HepG2 (cell line): ENCODE results near the gene VASN. TPM values are rescaled to one million over a fixed set of nuclear protein-coding genes. Genes with fewer than 3 reads are reported as not detected.

Experiments used
- AGO1 ChIP-seq: fragments of 200-400 bp; formaldehyde crosslinking; IDR thresholded peaks from 2 replicates; pipeline ENCODE4 v1.6.1; 2017; ENCODE audit warnings: mild to moderate bottlenecking, low read depth, low read length, moderate library complexity; ENCODE audit not compliant: poor library complexity, severe bottlenecking
- ATF7 ChIP-seq, 2 experiments: fragments of 450-650 bp in 1 of 2; sonication (generic) in 1 of 2; formaldehyde crosslinking in 1 of 2; IDR thresholded peaks; 2 replicates each; pipeline versions ENCODE4 v1.4.0 to v1.6.1; 2016 to 2020; ENCODE audit warnings: antibody characterized with exemption in 1 of 2, mild to moderate bottlenecking in 1 of 2, missing genetic modification reagents in 1 of 2
- CCDC6 ChIP-seq: sonication (generic); formaldehyde crosslinking; IDR thresholded peaks from 2 replicates; pipeline ENCODE4 v1.8.1; 2022; ENCODE audit warnings: mild to moderate bottlenecking, missing genetic modification reagents, moderate library complexity
- DNMT3B ChIP-seq: conservative IDR thresholded peaks from 2 replicates; pipeline ENCODE4 v1.6.1; 2016; ENCODE audit warnings: missing biosample characterization, control low read depth
- HIVEP1 ChIP-seq: sonication (generic); formaldehyde crosslinking; IDR thresholded peaks from 2 replicates; pipeline ENCODE4 v1.4.0; 2020; ENCODE audit warnings: mild to moderate bottlenecking, missing genetic modification reagents
- HNRNPLL ChIP-seq: fragments of 200-400 bp; formaldehyde crosslinking; IDR thresholded peaks from 2 replicates; pipeline ENCODE4 v1.6.1; 2017; ENCODE audit warnings: mild to moderate bottlenecking, low read depth, low read length; ENCODE audit not compliant: poor library complexity, severe bottlenecking
- KAT7 ChIP-seq: IDR thresholded peaks from 2 replicates; pipeline ENCODE4 v1.6.1; 2018; ENCODE audit warnings: borderline replicate concordance, missing compliant biosample characterization
- KLF6 ChIP-seq: IDR thresholded peaks from 2 replicates; pipeline ENCODE4 v1.8.0; 2016; ENCODE audit warnings: missing biosample characterization, missing genetic modification reagents
- MTF2 ChIP-seq: sonication (generic); formaldehyde crosslinking; IDR thresholded peaks from 2 replicates; pipeline ENCODE4 v1.5.0; 2020; ENCODE audit warnings: missing genetic modification reagents, borderline replicate concordance
- NCOA1 ChIP-seq: sonication (generic); formaldehyde crosslinking; IDR thresholded peaks from 2 replicates; pipeline ENCODE4 v1.9.0; 2021; ENCODE audit warnings: missing genetic modification reagents
- NKX3-1 ChIP-seq: sonication (generic); formaldehyde crosslinking; IDR thresholded peaks from 2 replicates; pipeline ENCODE4 v1.5.0; 2020; ENCODE audit warnings: missing genetic modification reagents
- PAX8 ChIP-seq: sonication (generic); formaldehyde crosslinking; IDR thresholded peaks from 2 replicates; pipeline ENCODE4 v1.8.0; 2022; ENCODE audit warnings: mild to moderate bottlenecking, missing genetic modification reagents, borderline replicate concordance
- PTBP1 ChIP-seq: fragments of 200-400 bp; formaldehyde crosslinking; IDR thresholded peaks from 2 replicates; pipeline ENCODE4 v1.6.1; 2018; ENCODE audit warnings: low read length, low read depth; ENCODE audit not compliant: poor library complexity, severe bottlenecking
- THAP11 ChIP-seq: IDR thresholded peaks from 2 replicates; pipeline ENCODE4 v1.6.1; 2016; ENCODE audit warnings: missing biosample characterization, missing genetic modification reagents
- ZBTB42 ChIP-seq: sonication (generic); formaldehyde crosslinking; IDR thresholded peaks from 2 replicates; pipeline ENCODE4 v1.5.0; 2020; ENCODE audit warnings: mild to moderate bottlenecking, missing genetic modification reagents
- ZIK1 ChIP-seq: sonication (generic); formaldehyde crosslinking; IDR thresholded peaks from 2 replicates; pipeline ENCODE4 v1.5.0; 2020; ENCODE audit warnings: mild to moderate bottlenecking, low read depth, missing genetic modification reagents, borderline replicate concordance
- ZNF331 ChIP-seq: sonication (generic); formaldehyde crosslinking; IDR thresholded peaks from 2 replicates; pipeline ENCODE4 v1.4.0; 2020; ENCODE audit warnings: missing genetic modification reagents
- ZNF350 ChIP-seq: sonication (generic); formaldehyde crosslinking; IDR thresholded peaks from 2 replicates; pipeline ENCODE4 v1.4.0; 2020; ENCODE audit warnings: mild to moderate bottlenecking, low read depth, missing genetic modification reagents, borderline replicate concordance
- ZNF652 ChIP-seq: IDR thresholded peaks from 2 replicates; pipeline ENCODE4 v1.6.1; 2016; ENCODE audit warnings: low read depth, borderline replicate concordance
- ZNF839 ChIP-seq: sonication (generic); formaldehyde crosslinking; IDR thresholded peaks from 2 replicates; pipeline ENCODE4 v1.4.0; 2020; ENCODE audit warnings: missing genetic modification reagents, mild to moderate bottlenecking, borderline replicate concordance
- polyA plus RNA-seq, 8 experiments: library from polyadenylated mRNA; depleted of rRNA in 3 of 8; stranded (reverse) in 7 of 8; unstranded in 1 of 8; fragments of >200 nt; fragmentation: Illumina TruSeq in 4 of 8; extraction: Trizol in 4 of 8; gene quantifications; 2 replicates each; pipeline versions ENCODE4 v1.2.1 to v1.2.3, GENCODE V29; 2011 to 2016; ENCODE audit warnings: low read depth in 4 of 8, missing spikeins in 1 of 8, mixed read lengths in 1 of 8; ENCODE audit not compliant: insufficient read depth in 1 of 8
- total RNA-seq, 5 experiments: library from RNA; depleted of rRNA; stranded (reverse); fragments of >200 nt; fragmentation: Illumina TruSeq; extraction: Trizol; gene quantifications; 2 replicates each; pipeline ENCODE4 v1.2.3, GENCODE V29; 2016; ENCODE audit warnings: low read depth in 1 of 5
- TF ChIP-seq, protein P1 (sequence below): sonication (generic); formaldehyde crosslinking; IDR thresholded peaks from 2 replicates; pipeline ENCODE4 v1.4.0; 2020; ENCODE audit warnings: mild to moderate bottlenecking, missing genetic modification reagents
- TF ChIP-seq, protein P2 (sequence below): sonication (generic); formaldehyde crosslinking; IDR thresholded peaks from 2 replicates; pipeline ENCODE4 v1.4.0; 2020; ENCODE audit warnings: missing genetic modification reagents
- TF ChIP-seq, protein P3 (sequence below): IDR thresholded peaks from 2 replicates; pipeline ENCODE4 v1.6.1; 2016; ENCODE audit warnings: missing compliant biosample characterization, missing genetic modification reagents, borderline replicate concordance
- TF ChIP-seq, protein P4 (sequence below): IDR thresholded peaks from 2 replicates; pipeline ENCODE4 v1.6.1; 2016; ENCODE audit warnings: missing compliant biosample characterization, missing genetic modification reagents, borderline replicate concordance

Gene VASN
- total and polyA plus RNA-seq, 2 of the 13 experiments (the other 11 are each of a cell fraction or from before 2014, with no cell fraction given), result 8.4 to 18.2 TPM

DNA sequence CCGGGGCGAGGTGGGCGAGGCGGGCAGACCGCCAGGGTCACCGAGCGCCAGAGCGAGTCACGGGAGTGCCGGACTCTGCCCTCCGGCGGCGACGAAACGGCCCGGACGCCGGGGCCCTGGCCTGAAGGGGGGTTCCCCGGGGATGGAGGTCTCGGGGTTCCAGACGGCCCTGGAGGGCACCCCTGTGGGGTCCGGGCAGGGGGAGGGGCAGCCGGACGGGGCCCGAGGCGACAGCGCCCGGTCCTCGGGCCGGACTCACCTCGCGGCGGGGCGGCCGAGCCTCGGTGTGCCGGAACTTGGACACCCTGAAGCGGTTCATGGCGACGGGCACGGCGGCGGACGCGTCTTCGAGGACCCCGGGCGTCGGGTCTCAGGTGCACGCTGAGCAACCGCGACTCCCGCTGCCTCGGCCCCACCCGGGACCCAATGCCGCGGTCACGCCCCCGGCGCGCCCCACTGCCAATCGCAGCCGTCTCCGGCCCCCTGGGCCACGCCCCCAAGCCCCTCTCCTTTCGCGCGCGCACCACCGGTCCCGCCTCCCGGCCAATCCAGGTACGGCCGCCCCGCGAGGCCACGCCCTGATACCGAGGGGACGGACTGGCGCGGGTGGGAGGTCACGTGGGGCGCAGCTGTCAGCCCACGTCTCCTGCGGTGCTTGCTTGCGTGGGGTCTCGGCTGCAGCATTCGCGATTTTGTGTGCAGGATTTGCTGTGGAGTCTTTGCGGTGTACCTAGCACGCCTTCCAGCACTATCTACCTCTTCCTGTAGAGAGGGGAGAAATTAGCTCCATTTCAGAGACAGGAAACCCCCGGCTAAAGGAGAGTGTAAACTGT, 44.8 kb downstream of the VASN start, which contains the start of gene CORO7 (continued):
- TF ChIP-seq, protein P1, sequence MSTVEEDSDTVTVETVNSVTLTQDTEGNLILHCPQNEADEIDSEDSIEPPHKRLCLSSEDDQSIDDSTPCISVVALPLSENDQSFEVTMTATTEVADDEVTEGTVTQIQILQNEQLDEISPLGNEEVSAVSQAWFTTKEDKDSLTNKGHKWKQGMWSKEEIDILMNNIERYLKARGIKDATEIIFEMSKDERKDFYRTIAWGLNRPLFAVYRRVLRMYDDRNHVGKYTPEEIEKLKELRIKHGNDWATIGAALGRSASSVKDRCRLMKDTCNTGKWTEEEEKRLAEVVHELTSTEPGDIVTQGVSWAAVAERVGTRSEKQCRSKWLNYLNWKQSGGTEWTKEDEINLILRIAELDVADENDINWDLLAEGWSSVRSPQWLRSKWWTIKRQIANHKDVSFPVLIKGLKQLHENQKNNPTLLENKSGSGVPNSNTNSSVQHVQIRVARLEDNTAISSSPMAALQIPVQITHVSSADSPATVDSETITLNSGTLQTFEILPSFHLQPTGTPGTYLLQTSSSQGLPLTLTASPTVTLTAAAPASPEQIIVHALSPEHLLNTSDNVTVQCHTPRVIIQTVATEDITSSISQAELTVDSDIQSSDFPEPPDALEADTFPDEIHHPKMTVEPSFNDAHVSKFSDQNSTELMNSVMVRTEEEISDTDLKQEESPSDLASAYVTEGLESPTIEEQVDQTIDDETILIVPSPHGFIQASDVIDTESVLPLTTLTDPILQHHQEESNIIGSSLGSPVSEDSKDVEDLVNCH, result no peak
- TF ChIP-seq THAP11 (CRISPR knock-in tag) (no peak; the same call in 1 of the 2 replicates), KLF6 (0 out of 2 replicates have a peak, but pooled peaks have one; percentile 30), HNRNPLL (no peak), CCDC6 (CRISPR knock-in tag) (peak; percentile 46; the same call in 1 of the 2 replicates), HIVEP1 (CRISPR knock-in tag) (no peak), ZNF839 (CRISPR knock-in tag) (no peak), KAT7 (CRISPR knock-in tag) (no peak), ZNF331 (CRISPR knock-in tag) (0 out of 2 replicates have a peak, but pooled peaks have one; percentile 12), NCOA1 (no peak), DNMT3B (CRISPR knock-in tag) (0 out of 2 replicates have a peak, but pooled peaks have one; percentile 64), ZNF350 (CRISPR knock-in tag) (no peak), ATF7 (IDR thresholded peaks at IDR 0.05) (no peak), ATF7 (CRISPR knock-in tag; IDR thresholded peaks at IDR 0.05) (no peak), ZIK1 (CRISPR knock-in tag) (no peak), ZBTB42 (CRISPR knock-in tag) (no peak), PAX8 (CRISPR knock-in tag) (no peak), ZNF652 (CRISPR knock-in tag) (no peak), MTF2 (no peak), NKX3-1 (CRISPR knock-in tag) (no peak), PTBP1 (no peak), AGO1 (peak; percentile 12)
- TF ChIP-seq, protein P2, sequence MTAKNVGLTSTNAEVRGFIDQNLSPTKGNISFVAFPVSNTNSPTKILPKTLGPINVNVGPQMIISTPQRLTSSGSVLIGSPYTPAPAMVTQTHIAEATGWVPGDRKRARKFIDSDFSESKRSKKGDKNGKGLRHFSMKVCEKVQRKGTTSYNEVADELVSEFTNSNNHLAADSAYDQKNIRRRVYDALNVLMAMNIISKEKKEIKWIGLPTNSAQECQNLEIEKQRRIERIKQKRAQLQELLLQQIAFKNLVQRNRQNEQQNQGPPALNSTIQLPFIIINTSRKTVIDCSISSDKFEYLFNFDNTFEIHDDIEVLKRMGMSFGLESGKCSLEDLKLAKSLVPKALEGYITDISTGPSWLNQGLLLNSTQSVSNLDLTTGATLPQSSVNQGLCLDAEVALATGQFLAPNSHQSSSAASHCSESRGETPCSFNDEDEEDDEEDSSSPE (CRISPR knock-in tag), result peak; percentile 87
- TF ChIP-seq, protein P3, sequence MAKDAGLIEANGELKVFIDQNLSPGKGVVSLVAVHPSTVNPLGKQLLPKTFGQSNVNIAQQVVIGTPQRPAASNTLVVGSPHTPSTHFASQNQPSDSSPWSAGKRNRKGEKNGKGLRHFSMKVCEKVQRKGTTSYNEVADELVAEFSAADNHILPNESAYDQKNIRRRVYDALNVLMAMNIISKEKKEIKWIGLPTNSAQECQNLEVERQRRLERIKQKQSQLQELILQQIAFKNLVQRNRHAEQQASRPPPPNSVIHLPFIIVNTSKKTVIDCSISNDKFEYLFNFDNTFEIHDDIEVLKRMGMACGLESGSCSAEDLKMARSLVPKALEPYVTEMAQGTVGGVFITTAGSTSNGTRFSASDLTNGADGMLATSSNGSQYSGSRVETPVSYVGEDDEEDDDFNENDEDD (CRISPR knock-in tag), result peak; percentile 86
- TF ChIP-seq, protein P4, sequence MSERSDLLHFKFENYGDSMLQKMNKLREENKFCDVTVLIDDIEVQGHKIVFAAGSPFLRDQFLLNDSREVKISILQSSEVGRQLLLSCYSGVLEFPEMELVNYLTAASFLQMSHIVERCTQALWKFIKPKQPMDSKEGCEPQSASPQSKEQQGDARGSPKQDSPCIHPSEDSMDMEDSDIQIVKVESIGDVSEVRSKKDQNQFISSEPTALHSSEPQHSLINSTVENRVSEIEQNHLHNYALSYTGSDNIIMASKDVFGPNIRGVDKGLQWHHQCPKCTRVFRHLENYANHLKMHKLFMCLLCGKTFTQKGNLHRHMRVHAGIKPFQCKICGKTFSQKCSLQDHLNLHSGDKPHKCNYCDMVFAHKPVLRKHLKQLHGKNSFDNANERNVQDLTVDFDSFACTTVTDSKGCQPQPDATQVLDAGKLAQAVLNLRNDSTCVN (CRISPR knock-in tag), result no peak
